Lung (tissue), 12 donors: Measurements from ENCODE around the gene NTSR2. TPM values are rescaled to one million over a fixed set of nuclear protein-coding genes. Genes with fewer than 3 reads are reported as not detected.
A peak's percentile ranks its signal among the peaks of the same experiment; 100 is the strongest.

Source experiments
- ATAC-seq: fragments of 200-7000 bp; cut with Tn5 transposase; one replicate; pipeline ENCODE4 v1.9.1; 2020; ENCODE audit warnings: moderate number of reproducible peaks; ENCODE audit not compliant: insufficient read depth, low FRiP score
- DNase-seq, 3 donors: peaks; one replicate each; pipeline ENCODE4 v3.0.0-alpha.2; 2013 to 2017
- H3K27ac ChIP-seq, 2 donors: one replicate each; pipeline ENCODE4 v1.5.1; 2013; ENCODE audit warnings: mild to moderate bottlenecking in 2 of 2, moderate library complexity in 2 of 2, control low read depth in 1 of 2, inconsistent platforms in 1 of 2, low read depth in 1 of 2, low read length in 1 of 2
- H3K27me3 ChIP-seq, 3 donors: one replicate each; pipeline ENCODE4 v1.5.1; 2013; ENCODE audit warnings: low read length in 2 of 3; ENCODE audit not compliant: control insufficient read depth in 3 of 3, insufficient read depth in 3 of 3
- H3K36me3 ChIP-seq, 4 donors: one replicate each; pipeline ENCODE4 v1.5.1; 2013; ENCODE audit warnings: low read length in 4 of 4, mild to moderate bottlenecking in 1 of 4, moderate library complexity in 1 of 4; ENCODE audit not compliant: control insufficient read depth in 4 of 4, insufficient read depth in 4 of 4
- H3K4me1 ChIP-seq, 5 donors: one replicate each; pipeline ENCODE4 v1.5.1; 2013; ENCODE audit warnings: low read length in 5 of 5, mild to moderate bottlenecking in 2 of 5, moderate library complexity in 1 of 5; ENCODE audit not compliant: control insufficient read depth in 5 of 5, insufficient read depth in 5 of 5
- H3K4me3 ChIP-seq: one replicate; pipeline ENCODE4 v1.5.1; 2013; ENCODE audit warnings: mild to moderate bottlenecking, control low read depth, moderate library complexity
- H3K9ac ChIP-seq, 2 donors: one replicate each; pipeline ENCODE4 v1.5.1; 2013; ENCODE audit warnings: low read length in 2 of 2, control low read depth in 1 of 2; ENCODE audit not compliant: insufficient read depth in 1 of 2
- H3K9me3 ChIP-seq, 4 donors: one replicate each; pipeline ENCODE4 v1.5.1; 2013; ENCODE audit warnings: low read length in 3 of 4, mild to moderate bottlenecking in 1 of 4, moderate library complexity in 1 of 4; ENCODE audit not compliant: control insufficient read depth in 4 of 4, insufficient read depth in 3 of 4
- WGBS, 2 donors: extraction: QIAGEN DNeasy Blood & Tissue Kit; methylation state at CpG; one replicate each; pipeline ENCODE4 v1.1.7; 2013; 5-methylcytosine and 5-hydroxymethylcytosine counted together
- polyA plus RNA-seq, 2 donors: library from polyadenylated mRNA; stranded (reverse); fragments of 200-250 nt; gene quantifications; one replicate each; pipeline ENCODE4 v1.2.1, GENCODE V29; 2013
- total RNA-seq, 2 donors: library from RNA; depleted of rRNA in 1 of 2; stranded (reverse); fragments of >200 nt in 1 of 2; gene quantifications; one replicate each; pipeline ENCODE4 v1.2.1, GENCODE V29; 2014 to 2021
- TF ChIP-seq, protein P1 (sequence below): IDR thresholded peaks from 2 replicates; pipeline ENCODE4 v1.5.1; 2012; ENCODE audit warnings: mild to moderate bottlenecking; ENCODE audit errors: control extremely low read depth, extremely low read depth
- donor health status: control.
- donor health status: control.
- donor health status: Bipolar disorder and iron deficiency.
- donor health status: healthy.
- donor health status: DM: yes; HTN: yes; CAD: no.

The NTSR2 gene
- total and polyA plus RNA-seq, 4 donors, result not detected

DNA sequence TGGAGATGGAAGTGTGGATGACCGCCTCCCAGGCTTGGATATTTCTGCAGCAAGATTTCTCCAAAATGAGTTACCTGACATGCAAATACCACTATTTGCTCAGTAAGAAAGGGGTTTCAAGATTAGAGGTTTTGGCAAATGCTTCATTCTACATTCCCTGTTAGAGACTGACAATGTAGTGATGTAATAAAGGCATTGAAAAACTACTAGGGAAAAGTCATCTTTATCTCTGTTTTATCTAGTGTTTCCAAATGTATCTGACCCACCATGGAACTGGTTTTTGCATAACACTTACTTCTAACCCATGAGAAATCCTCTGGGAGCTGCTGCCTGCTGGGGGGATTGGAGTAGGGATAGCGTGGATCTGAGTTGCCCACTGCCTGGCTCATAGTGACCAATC is 33.0 kb upstream of the NTSR2 start:
- ATAC-seq (no peak), DNase-seq (no peak)
- TF ChIP-seq, protein P1, sequence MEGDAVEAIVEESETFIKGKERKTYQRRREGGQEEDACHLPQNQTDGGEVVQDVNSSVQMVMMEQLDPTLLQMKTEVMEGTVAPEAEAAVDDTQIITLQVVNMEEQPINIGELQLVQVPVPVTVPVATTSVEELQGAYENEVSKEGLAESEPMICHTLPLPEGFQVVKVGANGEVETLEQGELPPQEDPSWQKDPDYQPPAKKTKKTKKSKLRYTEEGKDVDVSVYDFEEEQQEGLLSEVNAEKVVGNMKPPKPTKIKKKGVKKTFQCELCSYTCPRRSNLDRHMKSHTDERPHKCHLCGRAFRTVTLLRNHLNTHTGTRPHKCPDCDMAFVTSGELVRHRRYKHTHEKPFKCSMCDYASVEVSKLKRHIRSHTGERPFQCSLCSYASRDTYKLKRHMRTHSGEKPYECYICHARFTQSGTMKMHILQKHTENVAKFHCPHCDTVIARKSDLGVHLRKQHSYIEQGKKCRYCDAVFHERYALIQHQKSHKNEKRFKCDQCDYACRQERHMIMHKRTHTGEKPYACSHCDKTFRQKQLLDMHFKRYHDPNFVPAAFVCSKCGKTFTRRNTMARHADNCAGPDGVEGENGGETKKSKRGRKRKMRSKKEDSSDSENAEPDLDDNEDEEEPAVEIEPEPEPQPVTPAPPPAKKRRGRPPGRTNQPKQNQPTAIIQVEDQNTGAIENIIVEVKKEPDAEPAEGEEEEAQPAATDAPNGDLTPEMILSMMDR, result no peak
- H3K36me3 ChIP-seq, result no peaks in the 10 kb centered on the region
- 95 to 100% methylated on average over 2 of the region's 2 CpGs for WGBS, 2 donors
- H3K27me3 ChIP-seq, result no peaks in the 10 kb centered on the region
- peaks cover 0 to 8% (median 2%) of the 10 kb centered on the region in 5 donors for H3K4me1 ChIP-seq
- H3K27ac ChIP-seq, result no peak overlapping the region
- H3K9me3 ChIP-seq, result no peaks in the 10 kb centered on the region
- no peak overlapping the region for H3K9ac ChIP-seq
- H3K4me3 ChIP-seq, result no peak overlapping the region

DNA sequence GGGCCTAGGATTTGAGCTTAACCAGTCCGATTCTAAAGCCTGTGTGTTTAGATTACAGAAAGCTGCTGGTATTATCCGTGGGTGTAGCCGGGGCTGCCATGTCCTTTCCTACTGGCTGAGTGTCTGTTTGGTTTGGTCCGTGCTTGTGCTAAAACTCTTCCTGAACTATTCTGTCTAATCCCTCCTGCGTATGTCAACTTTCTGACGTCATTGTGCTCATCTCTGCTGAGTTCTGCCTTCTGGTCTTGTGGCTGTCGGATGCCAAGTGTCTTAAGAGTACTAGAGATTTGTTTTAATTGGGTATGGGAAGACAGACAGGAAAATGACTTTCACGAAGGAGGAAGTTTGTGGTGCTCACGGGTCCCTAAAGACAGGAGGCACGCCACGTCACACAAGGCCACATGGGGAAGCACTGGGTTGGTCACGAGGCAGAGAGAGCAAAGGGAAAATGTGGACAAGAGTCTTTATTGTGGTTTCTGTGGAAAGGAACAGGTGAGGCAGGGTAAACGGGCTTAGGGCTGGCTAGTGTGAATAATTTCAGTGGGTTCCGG is 31.8 kb upstream of the NTSR2 start:
- no peak overlapping the region for H3K4me3 ChIP-seq
- no peak overlapping the region for H3K9ac ChIP-seq
- 44 to 62% methylated on average over 14 of the region's 14 CpGs for WGBS, 2 donors
- no peaks in the 10 kb centered on the region for H3K9me3 ChIP-seq
- TF ChIP-seq, protein P1, result no peak
- peak in 1 of 3 donors; percentile 31 for DNase-seq
- peaks cover 0 to 14% (median 4%) of the 10 kb centered on the region in 5 donors for H3K4me1 ChIP-seq
- H3K27me3 ChIP-seq, result no peaks in the 10 kb centered on the region
- no peak overlapping the region for H3K27ac ChIP-seq
- no peak for ATAC-seq
- H3K36me3 ChIP-seq, result no peaks in the 10 kb centered on the region

DNA sequence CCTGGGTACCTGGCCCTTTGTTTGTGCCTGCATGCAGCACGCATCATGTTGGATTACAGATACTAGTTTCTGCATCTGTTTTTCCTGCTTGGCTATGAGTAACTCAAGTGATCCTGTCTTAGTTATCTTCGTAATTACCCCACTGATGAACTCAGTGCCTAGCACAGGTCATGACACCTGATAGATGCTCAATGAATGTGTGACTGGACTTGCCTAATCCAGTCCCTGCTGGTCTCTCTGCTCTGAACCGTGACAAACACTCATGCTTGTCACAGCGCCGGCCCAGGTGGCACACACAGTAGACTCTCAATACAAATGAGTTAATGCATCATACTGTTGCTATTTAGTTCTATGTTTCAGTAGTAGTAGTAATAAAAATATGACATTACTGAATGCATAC is 31.2 kb upstream of the NTSR2 start:
- Histone ChIP-seq H3K9me3 (no peaks in the 10 kb centered on the region), H3K9ac (no peak overlapping the region), H3K27ac (no peak overlapping the region), H3K4me1 (peaks cover 0 to 16% (median 4%) of the 10 kb centered on the region in 5 donors), H3K36me3 (no peaks in the 10 kb centered on the region), H3K27me3 (no peaks in the 10 kb centered on the region), H3K4me3 (no peak overlapping the region)
- DNase-seq (no peak), ATAC-seq (no peak)
- TF ChIP-seq, protein P1, result no peak
- 93 to 94% methylated on average over 5 of the region's 5 CpGs for WGBS, 2 donors
